ENCODE data around the gene TFRC.

GRCh38 chr3:196048922-196049598, 32.8 kb downstream of the TFRC start:
- TF ChIP-seq, protein P1, sequence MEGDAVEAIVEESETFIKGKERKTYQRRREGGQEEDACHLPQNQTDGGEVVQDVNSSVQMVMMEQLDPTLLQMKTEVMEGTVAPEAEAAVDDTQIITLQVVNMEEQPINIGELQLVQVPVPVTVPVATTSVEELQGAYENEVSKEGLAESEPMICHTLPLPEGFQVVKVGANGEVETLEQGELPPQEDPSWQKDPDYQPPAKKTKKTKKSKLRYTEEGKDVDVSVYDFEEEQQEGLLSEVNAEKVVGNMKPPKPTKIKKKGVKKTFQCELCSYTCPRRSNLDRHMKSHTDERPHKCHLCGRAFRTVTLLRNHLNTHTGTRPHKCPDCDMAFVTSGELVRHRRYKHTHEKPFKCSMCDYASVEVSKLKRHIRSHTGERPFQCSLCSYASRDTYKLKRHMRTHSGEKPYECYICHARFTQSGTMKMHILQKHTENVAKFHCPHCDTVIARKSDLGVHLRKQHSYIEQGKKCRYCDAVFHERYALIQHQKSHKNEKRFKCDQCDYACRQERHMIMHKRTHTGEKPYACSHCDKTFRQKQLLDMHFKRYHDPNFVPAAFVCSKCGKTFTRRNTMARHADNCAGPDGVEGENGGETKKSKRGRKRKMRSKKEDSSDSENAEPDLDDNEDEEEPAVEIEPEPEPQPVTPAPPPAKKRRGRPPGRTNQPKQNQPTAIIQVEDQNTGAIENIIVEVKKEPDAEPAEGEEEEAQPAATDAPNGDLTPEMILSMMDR (conservative IDR thresholded peaks at IDR 0.05) = no peak
- no peak for TF ChIP-seq ZFX (IDR thresholded peaks at IDR 0.05)

All from C4-2B (cell line).